Endodermal cell (in vitro differentiated cells): Measurements from ENCODE around the gene NOD2. TPM values are rescaled to one million over a fixed set of nuclear protein-coding genes. Genes with fewer than 3 reads are reported as not detected.
A peak's percentile ranks its signal among the peaks of the same experiment; 100 is the strongest.

Experiments used
- DNase-seq: peaks from one replicate; pipeline ENCODE4 v3.0.0-alpha.2; 2017
- H3K27ac ChIP-seq: 2 replicates; pipeline ENCODE4 v1.5.1; 2013; ENCODE audit warnings: mild to moderate bottlenecking, low read depth, low read length, moderate library complexity
- H3K27me3 ChIP-seq: 2 replicates; pipeline ENCODE4 v1.6.1; 2013; ENCODE audit warnings: mild to moderate bottlenecking, low read length, moderate library complexity; ENCODE audit not compliant: insufficient read depth, control insufficient read depth, poor library complexity, severe bottlenecking
- H3K36me3 ChIP-seq: 2 replicates; pipeline ENCODE4 v1.7.0; 2013; ENCODE audit warnings: mild to moderate bottlenecking, low read length, moderate library complexity; ENCODE audit not compliant: control insufficient read depth, insufficient read depth
- H3K4me1 ChIP-seq: one replicate; pipeline ENCODE4 v1.7.0; 2013; ENCODE audit warnings: low read length; ENCODE audit not compliant: control insufficient read depth, insufficient read depth
- H3K4me3 ChIP-seq: 2 replicates; pipeline ENCODE4 v1.5.1; 2013; ENCODE audit warnings: mild to moderate bottlenecking, low read length, moderate library complexity
- H3K9ac ChIP-seq: 2 replicates; pipeline ENCODE4 v1.6.1; 2013; ENCODE audit warnings: mild to moderate bottlenecking, low read length, moderate library complexity; ENCODE audit not compliant: poor library complexity, severe bottlenecking; ENCODE audit errors: extremely low read depth
- H3K9me3 ChIP-seq: 2 replicates; pipeline ENCODE4 v1.6.1; 2013; ENCODE audit warnings: mild to moderate bottlenecking, low read length, moderate library complexity; ENCODE audit not compliant: control insufficient read depth
- H3K27ac Mint-ChIP-seq: 2 replicates; pipeline ENCODE4 v1.8.0; 2020; ENCODE audit warnings: mixed read lengths
- H3K27me3 Mint-ChIP-seq: 2 replicates; pipeline ENCODE4 v1.8.0; 2021; ENCODE audit warnings: mild to moderate bottlenecking, mixed read lengths; ENCODE audit not compliant: insufficient read depth
- H3K36me3 Mint-ChIP-seq: 2 replicates; pipeline ENCODE4 v1.8.0; 2020; ENCODE audit warnings: low read depth, mixed read lengths
- H3K4me1 Mint-ChIP-seq: 2 replicates; pipeline ENCODE4 v1.8.0; 2020; ENCODE audit warnings: mixed read lengths
- H3K4me3 Mint-ChIP-seq: 2 replicates; pipeline ENCODE4 v1.8.0; 2020; ENCODE audit warnings: mild to moderate bottlenecking, moderate library complexity, mixed read lengths
- H3K9me3 Mint-ChIP-seq: 2 replicates; pipeline ENCODE4 v1.8.0; 2020; ENCODE audit warnings: mild to moderate bottlenecking, mixed read lengths
- CTCF ChIP-seq: fragments of 200-600 bp; sonication (generic); conservative IDR thresholded peaks from 2 replicates; pipeline ENCODE4 v1.5.0; 2021; ENCODE audit warnings: antibody characterized with exemption, mild to moderate bottlenecking
- WGBS, 2 experiments: methylation state at CpG; one replicate each; pipeline versions ENCODE4 v1.1.5 to v1.1.7; 2013; ENCODE audit warnings: missing lambda C conversion rate in 2 of 2, mixed read lengths in 1 of 2; ENCODE audit not compliant: insufficient coverage in 1 of 2, insufficient read length in 1 of 2; 5-methylcytosine and 5-hydroxymethylcytosine counted together
- total RNA-seq, 2 donors: library from RNA; stranded (reverse); fragmentation: NEBNext Ultra II Directional in 1 of 2; extraction: Animal tissue kit (Norgen Biotek cat#: 25700) in 1 of 2; gene quantifications; 2 replicates in 1 of 2; 3 replicates in 1 of 2; pipeline ENCODE4 v1.2.1, GENCODE V29; 2021

NOD2 gene
- total RNA-seq, 2 donors from 2014 or later = 0.33 to 0.42 TPM

GRCh38 chr16:50719401-50720337 is 26.3 kb downstream of the NOD2 start:
- no peak overlapping the region for H3K9ac ChIP-seq
- no peaks in the 10 kb centered on the region for H3K36me3 ChIP-seq
- H3K27ac ChIP-seq = no peak overlapping the region
- Mint-ChIP-seq H3K27ac (peak overlapping the region; percentile 37), H3K27me3 (no peaks in the 10 kb centered on the region), H3K4me1 (peaks cover 18% of the 10 kb centered on the region), H3K9me3 (peaks cover 5% of the 10 kb centered on the region), H3K4me3 (no peak overlapping the region), H3K36me3 (no peaks in the 10 kb centered on the region)
- peak; percentile 74 for DNase-seq
- H3K9me3 ChIP-seq = no peaks in the 10 kb centered on the region
- H3K4me3 ChIP-seq = no peak overlapping the region
- 69 to 84% methylated on average over 2 to 20 of the region's 20 CpGs for WGBS, 2 experiments
- H3K4me1 ChIP-seq = peaks cover 2% of the 10 kb centered on the region
- peak; percentile 64 for TF ChIP-seq CTCF
- H3K27me3 ChIP-seq = no peaks in the 10 kb centered on the region

- Mint-ChIP-seq H3K27ac (no peak overlapping the region), H3K4me1 (peaks cover 18% of the 10 kb centered on the region), H3K9me3 (peaks cover 5% of the 10 kb centered on the region), H3K4me3 (no peak overlapping the region), H3K36me3 (no peaks in the 10 kb centered on the region), H3K27me3 (no peaks in the 10 kb centered on the region)
- Histone ChIP-seq H3K4me3 (no peak overlapping the region), H3K27ac (no peak overlapping the region), H3K4me1 (peaks cover 2% of the 10 kb centered on the region), H3K36me3 (no peaks in the 10 kb centered on the region), H3K27me3 (no peaks in the 10 kb centered on the region), H3K9ac (no peak overlapping the region), H3K9me3 (no peaks in the 10 kb centered on the region)
- TF ChIP-seq CTCF = no peak
- peak; percentile 29 for DNase-seq
- WGBS, 2 experiments = 91% methylated on average over 5 to 6 of the region's 6 CpGs
Measured at GRCh38 chr16:50721549-50722404, 28.4 kb downstream of the NOD2 start.

GRCh38 chr16:50722405-50722737 is 29.0 kb downstream of the NOD2 start:
- Histone ChIP-seq H3K27ac (no peak overlapping the region), H3K4me1 (peaks cover 2% of the 10 kb centered on the region), H3K4me3 (no peak overlapping the region), H3K9ac (no peak overlapping the region), H3K27me3 (no peaks in the 10 kb centered on the region), H3K9me3 (no peaks in the 10 kb centered on the region), H3K36me3 (no peaks in the 10 kb centered on the region)
- H3K27me3 Mint-ChIP-seq = peaks cover under 1% of the 10 kb centered on the region
- no peak for TF ChIP-seq CTCF
- no peak for DNase-seq
- peaks cover 18% of the 10 kb centered on the region for H3K4me1 Mint-ChIP-seq
- H3K27ac Mint-ChIP-seq = no peak overlapping the region
- H3K9me3 Mint-ChIP-seq = peaks cover 5% of the 10 kb centered on the region
- H3K4me3 Mint-ChIP-seq = no peak overlapping the region
- no peaks in the 10 kb centered on the region for H3K36me3 Mint-ChIP-seq
- WGBS, 2 experiments = 86% methylated on average over 1 of the region's 1 CpG; no CpG with 5 or more reads in 1 of the 2 experiments
